Activated CD8-positive, alpha-beta memory T cell treated with anti-CD3 and anti-CD28 coated beads, Interleukin-2, amount 50 U/mL, for 1 hour (primary cell): ENCODE results near the gene TPP1.

ENCODE experiments used
- DNase-seq: peaks from one replicate; pipeline ENCODE4 v3.0.0-alpha.2; 2020; ENCODE audit errors: extremely low read depth

TPP1 gene

GRCh38 chr11:6646918-6647679 lies 27.9 kb upstream of the TPP1 start:
- DNase-seq: no peak

DNA sequence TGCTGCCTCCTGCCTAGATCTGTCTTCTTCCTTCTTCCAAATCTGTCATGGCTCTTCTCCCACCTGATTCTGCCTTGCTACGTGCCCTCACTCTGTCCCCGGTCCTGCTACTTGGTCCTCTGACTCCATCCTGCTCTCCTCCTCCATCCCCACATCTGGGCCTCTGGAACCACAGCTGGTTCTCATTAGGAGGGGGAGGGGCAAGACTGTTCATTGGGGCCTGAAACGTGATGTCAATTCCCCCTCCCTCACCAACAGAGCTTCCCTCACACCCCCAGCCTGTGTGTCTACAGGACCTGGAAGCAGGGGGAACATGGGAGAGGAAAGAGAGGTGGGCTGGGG lies 27.3 kb upstream of the TPP1 start:
- DNase-seq: no peak

DNA sequence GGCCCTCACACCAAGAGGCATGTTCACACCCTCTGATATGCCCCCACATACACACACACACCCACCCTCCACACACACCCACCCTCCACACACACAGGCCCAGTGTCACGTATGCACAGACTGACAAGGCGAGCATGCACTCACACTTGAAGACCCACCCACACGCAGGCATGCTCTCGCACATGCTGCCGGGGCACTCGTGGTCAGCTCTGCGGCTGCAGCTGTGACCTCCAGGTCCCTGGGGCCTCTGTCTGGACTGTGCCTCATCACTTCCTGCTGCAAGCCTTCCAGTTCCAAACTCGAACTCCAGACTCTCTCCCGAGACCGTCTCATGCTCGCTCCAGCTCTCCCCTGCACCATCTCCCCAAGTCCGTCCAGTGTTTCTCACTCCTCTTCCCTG lies 26.8 kb upstream of the TPP1 start:
- no peak for DNase-seq

GRCh38 chr11:6642957-6643356 lies 23.7 kb upstream of the TPP1 start:
- no peak for DNase-seq

- DNase-seq: no peak
Observed at GRCh38 chr11:6640985-6641701, 21.9 kb upstream of the TPP1 start.

- no peak for DNase-seq
Observed at GRCh38 chr11:6640036-6640984, 21.1 kb upstream of the TPP1 start.

DNA sequence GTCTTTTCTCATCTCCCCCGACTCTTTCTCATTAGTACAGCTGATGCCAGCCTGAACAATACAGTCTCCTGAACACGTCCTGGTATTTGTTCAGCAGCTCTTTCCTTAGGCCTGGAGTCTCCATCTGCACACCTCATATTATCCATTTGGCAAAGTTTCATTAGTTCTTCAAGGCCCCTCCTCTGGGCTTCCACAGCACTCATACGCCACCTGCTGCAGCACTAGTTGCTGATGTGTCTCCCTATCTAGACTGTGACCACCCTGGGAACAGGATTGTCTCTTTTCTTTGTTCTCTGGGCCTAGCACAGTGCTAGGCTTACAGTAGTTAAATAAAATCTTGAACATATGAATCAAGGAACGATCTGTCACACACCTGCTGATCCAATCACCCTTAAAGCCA lies 19.2 kb upstream of the TPP1 start:
- no peak for DNase-seq

DNA sequence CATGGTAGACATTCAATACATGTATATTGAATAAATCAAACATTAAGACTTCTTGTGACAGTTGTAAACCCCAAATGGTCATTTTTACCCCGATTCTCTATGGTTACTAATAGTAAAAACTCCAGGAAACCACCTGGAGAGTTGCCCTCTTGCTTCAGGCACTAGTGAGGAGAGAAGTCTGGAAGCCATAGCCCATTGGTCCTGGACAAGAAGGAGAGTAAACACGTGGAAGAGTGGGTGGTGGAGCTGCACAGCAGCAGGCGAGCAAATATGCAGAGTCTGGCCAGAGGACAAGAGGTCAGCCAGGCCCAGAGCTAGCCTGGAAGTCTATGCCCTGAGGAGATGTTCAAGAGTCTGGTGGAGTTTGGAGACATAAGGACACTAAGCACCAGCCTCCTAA lies 18.6 kb upstream of the TPP1 start:
- DNase-seq: no peak

DNA sequence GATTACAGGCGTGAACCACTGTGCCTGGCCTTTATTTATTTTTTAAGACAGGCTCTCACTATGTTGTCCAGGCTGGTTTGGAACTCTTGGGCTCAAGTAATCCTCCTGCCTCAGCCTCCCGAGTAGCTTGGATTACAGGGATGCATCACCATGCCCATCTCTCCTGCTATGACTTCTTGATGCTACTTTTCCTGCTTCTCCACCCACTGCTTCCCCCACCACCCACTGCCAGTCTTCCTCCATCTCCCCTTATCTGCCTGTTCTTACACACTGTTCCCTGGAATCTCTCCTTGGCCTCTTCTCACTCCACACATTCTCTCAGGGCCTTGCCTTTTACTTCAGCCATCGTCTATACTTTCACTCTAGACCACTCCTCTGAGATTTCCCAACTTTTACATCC lies 17.3 kb upstream of the TPP1 start:
- DNase-seq: no peak

DNA sequence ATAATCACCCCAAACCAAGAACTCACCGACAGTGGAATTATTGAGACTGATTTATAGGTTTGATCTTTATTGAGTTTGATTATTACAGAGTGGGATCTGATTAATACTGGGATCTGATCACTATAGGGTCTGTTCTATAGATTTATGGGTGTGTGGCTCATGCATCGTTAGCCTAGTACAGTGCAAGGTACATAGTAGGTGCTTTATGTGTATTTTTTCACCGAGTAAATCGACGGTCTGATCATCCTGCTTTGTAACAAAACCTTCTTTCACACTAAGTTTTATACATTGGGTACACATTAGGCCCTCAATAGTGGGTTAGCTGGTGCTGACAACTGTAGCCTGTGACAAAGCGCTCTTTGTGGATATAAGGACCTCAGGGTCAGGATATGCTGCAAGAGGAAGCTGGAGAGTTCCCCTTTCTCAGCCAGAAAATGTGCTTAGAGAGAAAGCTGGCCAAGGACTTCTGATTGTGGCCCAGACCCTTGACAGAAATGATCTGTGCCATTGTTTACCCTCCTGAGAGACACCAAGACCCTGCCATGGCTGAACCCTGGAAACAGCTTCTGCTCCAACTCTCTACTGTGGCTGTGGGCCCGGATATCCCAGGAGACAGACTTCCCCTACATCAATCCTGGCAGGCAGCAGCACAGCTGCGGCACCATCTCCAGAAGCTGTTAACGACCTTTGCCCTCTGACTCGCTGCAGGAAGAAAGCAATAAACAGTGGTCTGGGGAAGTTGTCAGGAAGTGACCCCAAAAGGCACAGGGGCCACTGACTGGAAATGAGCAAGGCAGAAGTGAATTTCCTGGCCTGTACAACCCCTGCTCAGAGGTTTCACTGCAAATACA lies 16.1 kb upstream of the TPP1 start:
- no peak for DNase-seq

- no peak for DNase-seq
Observed at GRCh38 chr11:6634534-6634933, 15.3 kb upstream of the TPP1 start.

GRCh38 chr11:6633422-6634408 lies 14.5 kb upstream of the TPP1 start:
- DNase-seq: no peak

DNA sequence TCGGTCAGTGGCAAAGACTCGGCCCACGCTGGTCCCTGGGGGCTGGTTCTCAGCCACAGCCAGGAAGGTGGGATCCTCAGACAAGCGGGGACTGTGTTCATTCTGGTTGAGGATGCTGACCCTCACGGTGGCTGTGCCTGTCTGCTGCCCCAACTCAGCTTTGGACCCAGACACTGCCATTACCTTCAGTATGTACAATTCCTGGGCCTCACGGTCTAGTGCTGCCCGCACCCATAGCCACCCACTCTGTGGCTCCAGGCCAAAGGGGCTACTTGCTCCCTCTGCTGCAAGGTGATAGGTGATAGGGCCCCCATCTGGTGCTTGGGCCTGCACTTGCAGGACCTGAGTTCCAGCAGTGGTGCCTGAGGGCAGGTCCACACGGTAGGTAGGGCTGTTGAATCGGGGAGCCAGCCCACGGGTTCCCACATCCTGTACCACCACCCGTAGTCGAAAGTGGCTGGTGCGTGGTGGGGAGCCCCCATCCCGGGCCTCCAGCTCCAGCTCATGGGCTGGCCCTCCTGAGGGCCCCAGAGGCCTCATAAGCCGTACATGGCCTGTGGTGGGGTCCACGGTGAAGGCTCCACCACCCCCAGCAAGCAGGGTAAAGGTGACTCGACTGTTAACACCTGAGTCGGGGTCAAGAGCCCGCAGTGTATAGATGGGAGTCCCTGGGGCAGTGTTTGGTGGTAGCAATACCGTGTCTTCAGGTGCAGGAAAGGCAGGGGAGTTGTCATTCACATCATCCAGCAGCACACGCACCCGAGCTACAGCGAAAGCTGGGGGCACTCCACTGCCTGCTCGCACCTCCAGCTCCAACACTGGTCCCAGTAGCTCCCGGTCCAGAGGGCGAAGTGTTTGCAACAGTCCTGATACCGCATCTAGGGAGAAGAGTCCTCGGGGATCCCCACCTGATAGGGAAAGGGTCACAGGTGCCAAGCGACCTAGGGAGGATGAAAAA lies 13.2 kb upstream of the TPP1 start:
- no peak for DNase-seq

DNA sequence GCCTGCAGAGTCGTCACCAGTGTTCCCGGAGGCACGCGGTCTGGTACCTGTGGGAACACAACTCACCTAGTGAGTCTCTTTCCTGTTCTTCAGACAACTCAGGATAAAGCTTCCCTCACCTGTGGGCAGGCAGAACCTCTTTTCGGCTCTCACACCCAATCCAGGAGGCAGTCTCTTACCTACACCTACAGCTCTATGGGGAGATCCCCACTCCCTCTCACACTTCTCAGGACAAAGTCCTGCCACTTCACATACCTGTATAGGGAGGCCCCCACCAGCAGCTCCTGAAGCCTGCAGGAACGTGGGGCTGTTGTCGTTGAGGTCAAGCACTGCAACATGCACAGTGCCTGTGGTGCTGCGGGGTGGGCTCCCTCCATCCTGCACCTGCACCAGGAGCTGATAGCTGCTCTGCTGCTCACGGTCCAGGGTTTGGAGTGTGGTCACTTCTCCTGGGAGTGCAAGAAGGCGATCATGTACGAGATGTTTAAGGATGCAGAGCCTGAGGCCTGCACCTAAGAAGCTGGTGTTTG lies 12.2 kb upstream of the TPP1 start:
- no peak for DNase-seq

- DNase-seq: no peak
Observed at GRCh38 chr11:6630632-6631291, 11.5 kb upstream of the TPP1 start.

DNA sequence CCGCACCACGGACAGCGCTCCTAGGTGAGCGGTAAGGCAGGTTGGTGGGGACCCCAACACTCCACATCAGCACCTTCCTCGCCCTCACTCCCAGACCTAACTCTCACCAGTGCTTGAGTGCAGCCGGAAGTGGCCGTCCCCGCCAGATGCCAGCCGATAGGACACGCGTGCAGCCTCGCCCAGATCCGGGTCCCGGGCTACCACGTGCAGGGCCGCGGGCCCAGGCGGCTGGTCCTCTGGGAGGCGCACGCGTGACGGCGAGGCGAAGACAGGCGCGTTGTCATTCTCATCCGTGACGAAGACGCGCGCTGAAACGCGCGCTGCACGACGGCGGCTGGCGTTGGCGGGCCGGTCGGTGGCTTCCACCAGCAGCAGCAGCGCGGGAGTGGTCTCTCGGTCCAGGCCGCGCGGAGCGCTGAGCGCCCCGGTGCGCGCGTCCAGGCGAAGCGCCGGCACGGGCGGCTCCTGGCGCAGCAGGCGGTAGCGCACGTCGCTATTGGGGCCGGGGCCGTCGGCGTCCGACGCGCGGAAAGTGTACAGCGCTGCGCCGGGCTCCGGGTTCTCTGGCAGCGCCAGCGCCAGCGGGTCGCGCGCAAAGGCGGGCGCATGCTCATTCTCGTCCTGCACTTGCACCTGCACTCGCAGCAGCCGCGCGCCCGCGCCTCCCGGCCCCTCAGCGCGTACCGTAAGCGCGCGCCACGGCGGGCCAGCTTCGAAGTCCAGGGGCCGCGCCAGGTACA lies 10.8 kb upstream of the TPP1 start:
- no peak for DNase-seq

GRCh38 chr11:6629573-6629891 lies 10.3 kb upstream of the TPP1 start:
- DNase-seq: no peak

- no peak for DNase-seq
Observed at GRCh38 chr11:6628526-6628925, 9.3 kb upstream of the TPP1 start.
